GM12878 (cell line): Measurements from ENCODE around the gene TRAPPC2B. TPM values are rescaled to one million over a fixed set of nuclear protein-coding genes. Genes with fewer than 3 reads are reported as not detected.

Source experiments
- ASH2L ChIP-seq: fragments of 300-600, 200-600 bp; sonication (generic); IDR thresholded peaks from 2 replicates; pipeline ENCODE4 v1.6.1; 2017; ENCODE audit warnings: low read depth, mild to moderate bottlenecking, borderline replicate concordance
- BACH1 ChIP-seq: fragments of 450-650 bp; IDR thresholded peaks from 2 replicates; pipeline ENCODE4 v1.6.1; 2017; ENCODE audit warnings: mild to moderate bottlenecking, borderline replicate concordance
- BRCA1 ChIP-seq: IDR thresholded peaks from 2 replicates; pipeline ENCODE4 v1.6.1; 2011; ENCODE audit warnings: low read depth, low read length, improper control_type of control experiment
- CBX3 ChIP-seq: fragments of 200-600 bp; sonication (generic); IDR thresholded peaks from 2 replicates; pipeline ENCODE4 v1.6.1; 2016; ENCODE audit warnings: low read depth, borderline replicate concordance
- EGR1 ChIP-seq, 2 experiments: IDR thresholded peaks; 1 replicate in 1 of 2; 2 replicates in 1 of 2; pipeline ENCODE4 v1.6.1; 2011 to 2012; ENCODE audit warnings: low read depth in 2 of 2, low read length in 2 of 2, borderline replicate concordance in 1 of 2, mild to moderate bottlenecking in 1 of 2, moderate library complexity in 1 of 2
- HSF1 ChIP-seq: fragments of 150-350 bp; IDR thresholded peaks from 2 replicates; pipeline ENCODE4 v1.6.1; 2014; ENCODE audit warnings: mild to moderate bottlenecking, low read depth, low read length
- IRF5 ChIP-seq: fragments of 450-650 bp; IDR thresholded peaks from 2 replicates; pipeline ENCODE4 v1.6.1; 2017; ENCODE audit warnings: borderline replicate concordance
- MEF2B ChIP-seq: fragments of 450-650 bp; IDR thresholded peaks from 2 replicates; pipeline ENCODE4 v1.6.1; 2018; ENCODE audit warnings: mild to moderate bottlenecking, moderate library complexity; ENCODE audit not compliant: partially characterized antibody, poor library complexity, severe bottlenecking
- MLLT1 ChIP-seq: fragments of 450-650 bp; IDR thresholded peaks from 2 replicates; pipeline ENCODE4 v1.6.1; 2016; ENCODE audit warnings: mild to moderate bottlenecking
- MXI1 ChIP-seq: fragments of 150-350 bp; IDR thresholded peaks from 2 replicates; pipeline ENCODE4 v1.6.1; 2011; ENCODE audit warnings: low read depth, mild to moderate bottlenecking, inconsistent platforms, low read length, improper control_type of control experiment
- NRF1 ChIP-seq: conservative IDR thresholded peaks from 2 replicates; pipeline ENCODE4 v1.6.1; 2011; ENCODE audit warnings: mild to moderate bottlenecking, low read depth, low read length, improper control_type of control experiment
- PAX5 ChIP-seq: IDR thresholded peaks from 2 replicates; pipeline ENCODE4 v1.6.1; 2011; ENCODE audit warnings: low read depth, low read length, borderline replicate concordance
- PKNOX1 ChIP-seq: fragments of 450-650 bp; IDR thresholded peaks from 2 replicates; pipeline ENCODE4 v1.6.1; 2016; ENCODE audit warnings: mild to moderate bottlenecking
- SP1 ChIP-seq: IDR thresholded peaks from one replicate; pipeline ENCODE4 v1.6.1; 2011; ENCODE audit warnings: low read depth, low read length
- SREBF1 ChIP-seq: IDR thresholded peaks from 2 replicates; pipeline ENCODE4 v1.6.1; 2012; ENCODE audit warnings: mild to moderate bottlenecking, low read length
- TARDBP ChIP-seq: IDR thresholded peaks from 2 replicates; pipeline ENCODE4 v1.6.1; 2016; ENCODE audit warnings: borderline replicate concordance
- ZBED1 ChIP-seq: IDR thresholded peaks from 2 replicates; pipeline ENCODE4 v1.6.1; 2016; ENCODE audit warnings: borderline replicate concordance
- ZNF274 ChIP-seq: IDR thresholded peaks from one replicate; pipeline ENCODE4 v1.8.0; 2011; ENCODE audit not compliant: insufficient read length, insufficient read depth
- ZNF622 ChIP-seq: fragments of 450-650 bp; IDR thresholded peaks from 2 replicates; pipeline ENCODE4 v1.6.1; 2017; ENCODE audit warnings: mild to moderate bottlenecking, inconsistent platforms
- ZNF687 ChIP-seq: fragments of 450-650 bp; IDR thresholded peaks from 2 replicates; pipeline ENCODE4 v1.6.1; 2017; ENCODE audit warnings: mild to moderate bottlenecking, moderate library complexity
- ZSCAN29 ChIP-seq: fragments of 450-650 bp; IDR thresholded peaks from 2 replicates; pipeline ENCODE4 v1.6.1; 2017; ENCODE audit warnings: mild to moderate bottlenecking, moderate library complexity
- polyA plus RNA-seq, 11 experiments: library from polyadenylated mRNA; depleted of rRNA in 4 of 11; unstranded in 6 of 11; stranded (reverse) in 5 of 11; fragments of >200 nt; fragmentation: Nextera tagmentation in 4 of 11; fragmentation: Illumina TruSeq in 1 of 11; extraction: Ambion mirVana in 4 of 11; extraction: Trizol in 1 of 11; gene quantifications; 1 replicate in 1 of 11; 2 replicates in 10 of 11; pipeline versions ENCODE4 v1.2.1 to v1.2.3, GENCODE V29; 2011 to 2016; ENCODE audit warnings: inconsistent platforms in 2 of 11, missing spikeins in 2 of 11, low read depth in 1 of 11
- total RNA-seq, 4 experiments: library from RNA; depleted of rRNA in 3 of 4; stranded (reverse); fragments of >200 nt in 3 of 4; fragmentation: Illumina TruSeq in 1 of 4; extraction: Trizol in 1 of 4; gene quantifications; 2 replicates each; pipeline versions ENCODE4 v1.2.1 to v1.2.3, GENCODE V29; 2013 to 2021

Gene TRAPPC2B
- total and polyA plus RNA-seq, 10 of the 15 experiments (the other 5 are each of a cell fraction or from before 2014, with no cell fraction given): 10.6 to 86.4 (median 25.6) TPM

GRCh38 chr19:57362997-57363687 lies at the start of gene TRAPPC2B, which contains the start of gene ZNF547 (continued):
- peak; percentile 90 for TF ChIP-seq PKNOX1
- no peak for TF ChIP-seq MEF2B
- TF ChIP-seq PAX5: peak; percentile 74; the same call in 1 of the 2 replicates
- peak; percentile 12; the same call in 1 of the 2 replicates for TF ChIP-seq BACH1
- peak; percentile 74 for TF ChIP-seq SREBF1
- 0 out of 2 replicates have a peak, but pooled peaks have one; percentile 26 for TF ChIP-seq HSF1
- TF ChIP-seq ZNF622: no peak
- no peak for TF ChIP-seq ZNF274
- TF ChIP-seq BRCA1: peak; percentile 58
- TF ChIP-seq IRF5: no peak
- TF ChIP-seq ZSCAN29: no peak
- 0 out of 2 replicates have a peak, but pooled peaks have one; percentile 41 for TF ChIP-seq MXI1
- peak; percentile 97 for TF ChIP-seq MLLT1
- TF ChIP-seq CBX3: no peak
- peak in 1 of 2 experiments; percentile 98; a peak in 1 of 3 replicates for TF ChIP-seq EGR1 (IDR thresholded peaks at IDR 0.05; ENCODE audit: borderline replicate concordance in 1 of 2, low read depth in 2 of 2, low read length in 2 of 2)
- no peak for TF ChIP-seq ASH2L
- 0 out of 2 replicates have a peak, but pooled peaks have one; percentile 27 for TF ChIP-seq NRF1
- TF ChIP-seq SP1: peak; percentile 88
- TF ChIP-seq TARDBP: 0 out of 2 replicates have a peak, but pooled peaks have one; percentile 9
- peak; percentile 77; the same call in 1 of the 2 replicates for TF ChIP-seq ZBED1
- no peak for TF ChIP-seq ZNF687
